GM19467 (cell line): ENCODE measurements around the gene TXLNB.

Experiments used
- ATAC-seq: cut with Tn5 transposase; IDR thresholded peaks from one replicate; pipeline ENCODE4 v1.9.1; 2021; ENCODE audit warnings: mild to moderate bottlenecking, moderate library complexity; ENCODE audit not compliant: unreplicated experiment

TXLNB gene

DNA sequence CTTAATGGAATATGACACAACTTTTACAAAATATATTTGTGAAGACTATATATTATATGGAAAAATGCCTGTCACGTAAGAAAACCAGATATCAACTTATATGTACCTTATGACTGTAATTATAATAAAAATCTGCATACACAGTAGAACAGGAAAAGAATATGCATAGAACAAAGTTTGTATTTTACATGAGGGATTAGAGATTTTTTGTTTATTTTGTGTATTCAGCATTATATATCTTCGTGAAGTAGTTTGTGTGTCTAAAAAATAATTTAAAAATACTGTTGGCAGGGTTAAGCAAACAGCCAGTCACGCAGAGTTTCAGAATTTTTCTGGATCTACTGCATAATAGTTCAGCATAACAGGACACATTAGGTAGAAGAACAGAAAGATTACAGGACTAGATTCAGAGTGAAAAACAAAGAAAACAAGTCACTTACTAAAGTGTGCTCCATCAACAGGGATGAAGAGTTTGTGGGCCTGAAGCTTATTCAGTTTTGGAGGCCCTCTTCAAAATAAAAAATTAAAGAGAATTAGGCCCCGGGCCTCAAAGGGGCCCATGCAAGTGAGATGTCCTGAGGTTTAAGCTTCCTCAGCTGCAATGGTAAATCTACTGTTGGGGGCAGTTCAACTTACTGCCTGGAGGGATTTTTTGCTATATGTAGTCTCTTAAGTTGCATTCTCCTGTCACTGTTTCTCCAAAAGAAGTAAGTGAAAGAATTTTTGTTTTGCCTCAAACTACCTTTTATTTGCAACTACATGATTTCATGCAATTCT, 16.3 kb downstream of the TXLNB start:
- no peak for ATAC-seq

DNA sequence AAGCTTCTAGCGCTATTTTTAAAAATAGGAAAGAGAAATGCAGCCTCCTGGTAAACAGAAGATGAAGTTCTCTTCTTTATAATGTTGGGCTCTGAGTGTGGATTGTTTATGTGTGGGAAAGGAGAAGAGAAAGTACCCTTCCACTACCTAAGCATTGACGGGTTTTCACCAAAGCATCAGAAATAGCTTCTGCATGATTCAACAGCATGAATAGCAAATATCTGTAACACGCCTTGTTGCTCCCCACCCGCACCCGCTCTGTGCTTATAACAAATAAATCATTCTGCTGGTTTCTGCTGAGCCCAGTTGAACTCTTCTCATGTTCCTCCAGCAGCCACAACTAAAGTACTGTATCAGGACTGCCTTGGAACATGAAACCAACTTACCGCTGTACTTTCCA, 20.7 kb downstream of the TXLNB start:
- peak; percentile 68 for ATAC-seq

- ATAC-seq: no peak
Observed at GRCh38 chr6:139270249-139270648, 21.5 kb downstream of the TXLNB start.

DNA sequence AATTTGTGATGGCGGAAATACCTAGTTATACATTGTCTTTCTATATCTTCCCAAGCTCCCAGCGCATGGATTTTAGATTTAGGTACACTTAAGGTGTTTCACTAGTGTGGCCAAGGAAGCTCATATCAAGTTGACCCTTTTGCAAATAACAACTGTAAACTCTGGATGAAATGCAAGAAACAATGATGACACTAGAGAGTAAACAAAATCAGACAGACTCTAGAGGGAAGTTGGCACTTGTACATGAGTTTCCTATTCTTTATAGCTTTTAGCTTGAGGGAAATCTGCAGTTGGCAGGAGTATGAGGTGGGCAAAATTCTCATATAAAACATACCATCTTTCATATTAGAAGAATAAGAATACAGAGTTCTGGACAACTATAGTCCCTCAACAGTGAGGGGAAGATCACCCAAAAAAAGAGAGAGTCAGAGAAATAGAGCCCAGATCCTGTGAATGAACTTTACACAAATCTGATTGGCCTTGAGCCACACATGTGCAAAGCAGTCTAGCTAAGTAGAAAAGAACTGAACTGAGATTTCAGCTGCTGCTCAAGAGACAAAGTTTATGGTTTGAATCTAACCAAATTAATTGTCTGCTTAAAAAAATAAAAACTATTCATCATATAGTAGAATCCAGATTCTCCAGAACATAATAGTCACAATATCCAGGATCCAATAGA, 26.1 kb downstream of the TXLNB start:
- no peak for ATAC-seq

DNA sequence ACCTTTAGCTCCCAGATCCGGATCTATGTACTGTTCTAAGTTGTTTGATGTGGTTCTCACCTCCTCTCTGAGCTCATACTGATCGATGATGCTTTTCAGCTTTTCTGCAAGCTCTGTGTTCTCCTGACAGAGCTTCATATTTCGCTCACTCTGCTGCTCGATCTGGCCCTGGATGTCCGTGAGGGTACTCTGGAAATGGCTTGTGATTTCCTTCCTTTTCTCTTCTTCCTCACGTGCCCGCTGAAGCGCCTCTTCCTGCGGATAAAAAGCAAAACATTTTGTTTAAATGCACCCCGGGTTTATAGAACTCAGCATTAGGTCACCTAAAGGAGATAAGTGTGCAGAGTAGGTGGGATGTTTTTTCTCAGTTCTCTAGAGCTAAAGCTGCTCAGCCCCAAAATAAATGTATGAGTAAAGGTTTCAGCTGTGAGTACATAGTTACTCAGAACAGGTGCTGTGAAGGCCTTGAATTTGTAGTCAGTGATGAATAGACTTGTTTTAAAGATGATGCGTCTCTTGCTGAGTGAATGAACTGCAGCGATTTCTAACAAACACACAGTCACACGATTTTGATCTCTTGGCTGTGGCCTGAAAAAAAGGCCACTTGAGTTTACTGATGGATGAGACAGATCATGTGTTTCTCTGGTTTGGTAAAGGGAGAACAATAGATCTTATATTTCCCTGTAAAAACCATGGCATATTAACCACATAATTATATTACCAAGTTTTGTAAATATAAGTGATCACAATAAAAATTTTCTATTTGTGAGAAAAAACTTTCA, 29.1 kb downstream of the TXLNB start:
- ATAC-seq: peak; percentile 96

DNA sequence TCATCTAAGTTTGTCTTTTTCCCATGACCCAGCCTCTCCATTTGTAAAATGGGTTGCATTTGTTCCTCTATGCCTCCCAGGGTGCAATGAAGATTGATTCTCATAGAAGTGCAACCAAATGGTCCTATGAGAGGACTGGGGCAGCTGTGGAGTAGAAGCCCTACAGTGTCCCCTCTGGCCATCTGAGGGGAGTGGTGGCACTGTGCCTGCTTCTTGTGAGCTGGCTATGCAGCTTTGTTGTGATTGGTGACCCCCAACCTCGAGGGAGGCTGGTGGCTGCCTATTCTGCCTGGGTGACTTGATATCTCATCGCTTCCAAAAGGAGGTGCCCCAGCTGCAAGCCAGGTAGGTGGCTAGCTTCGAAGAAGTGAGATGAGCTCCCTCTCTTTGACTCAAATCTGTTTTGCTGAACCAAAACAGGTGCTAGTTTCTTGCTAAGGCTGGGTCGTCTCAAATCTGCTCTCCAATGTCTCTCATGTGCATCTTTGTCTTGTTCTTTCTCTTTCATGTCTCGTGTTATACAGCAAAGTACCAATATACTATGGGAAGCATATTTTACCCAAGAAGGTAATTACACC, 33.9 kb downstream of the TXLNB start:
- ATAC-seq: no peak

GRCh38 chr6:139257291-139257690, 34.5 kb downstream of the TXLNB start:
- ATAC-seq: no peak

- no peak for ATAC-seq
Observed at GRCh38 chr6:139256087-139256486, 35.7 kb downstream of the TXLNB start.

- no peak for ATAC-seq
Observed at GRCh38 chr6:139254196-139254595, 37.6 kb downstream of the TXLNB start.

- no peak for ATAC-seq
Observed at GRCh38 chr6:139253656-139254055, 38.1 kb downstream of the TXLNB start.

- no peak for ATAC-seq
Observed at GRCh38 chr6:139251691-139252390, 40.0 kb downstream of the TXLNB start.

DNA sequence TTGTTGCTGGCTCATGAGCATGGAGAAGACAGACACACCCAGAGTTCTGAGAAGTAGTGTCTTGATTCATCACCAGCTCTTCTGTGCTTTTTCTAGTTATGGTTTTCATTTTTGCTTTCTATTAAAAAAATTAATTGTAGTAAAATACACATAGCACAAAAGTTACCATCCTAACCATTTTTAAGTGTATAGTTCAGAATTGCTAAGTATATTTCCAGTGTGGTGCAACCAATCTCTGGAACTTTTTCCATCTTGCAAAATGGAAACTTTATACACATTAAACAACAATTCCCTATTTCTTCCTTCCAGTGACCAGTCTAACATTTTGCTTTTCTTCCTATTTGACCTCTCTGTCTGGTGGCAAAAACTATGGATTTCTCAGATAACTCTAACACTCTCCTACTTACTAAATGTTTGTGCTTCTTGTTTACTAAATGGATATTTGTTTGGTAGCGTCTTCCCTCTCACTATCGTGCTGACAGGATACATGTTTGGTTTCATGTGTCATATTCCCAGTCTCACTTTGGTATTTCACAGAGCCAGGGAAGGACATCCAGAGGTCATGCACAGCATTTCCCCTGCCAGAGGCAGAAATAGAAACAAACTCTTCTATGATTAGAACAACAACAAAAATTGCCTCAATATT, 40.6 kb downstream of the TXLNB start:
- ATAC-seq: peak; percentile 33

DNA sequence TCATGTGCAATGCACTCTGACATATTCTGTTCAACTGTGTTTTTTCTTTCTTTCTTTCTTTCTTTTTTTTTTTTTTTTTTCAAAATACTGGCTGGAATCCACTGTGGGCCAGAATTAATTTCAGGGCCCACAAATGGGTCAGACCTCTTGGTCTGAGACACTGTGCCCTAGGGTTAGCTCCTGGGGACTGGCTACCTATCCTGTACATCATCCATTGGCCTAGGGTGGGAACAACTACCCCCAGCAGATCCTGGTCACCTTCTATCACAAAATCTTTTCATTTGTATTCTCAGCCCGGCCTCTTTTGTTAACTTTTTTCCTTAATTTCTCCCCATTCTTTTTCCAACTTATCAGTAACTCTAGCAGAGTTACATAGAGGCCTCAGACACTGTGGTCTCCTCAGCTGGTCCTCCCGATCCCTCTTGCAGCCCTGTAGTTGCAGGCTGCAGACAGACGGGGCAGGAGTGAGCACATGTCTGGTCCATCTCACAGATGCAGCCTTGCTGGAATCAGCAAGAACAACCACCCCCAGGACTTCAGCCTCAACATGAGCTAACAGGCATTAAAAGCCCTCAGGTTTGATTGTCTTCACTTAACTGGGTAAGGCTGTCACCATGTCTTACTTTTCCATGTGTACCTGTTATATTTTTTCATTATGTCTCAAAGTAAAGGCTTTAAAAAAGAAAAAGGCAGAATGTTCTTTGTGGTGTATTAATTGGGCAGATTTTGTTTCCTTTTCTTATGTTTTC, 41.3 kb downstream of the TXLNB start:
- peak; percentile 98 for ATAC-seq

DNA sequence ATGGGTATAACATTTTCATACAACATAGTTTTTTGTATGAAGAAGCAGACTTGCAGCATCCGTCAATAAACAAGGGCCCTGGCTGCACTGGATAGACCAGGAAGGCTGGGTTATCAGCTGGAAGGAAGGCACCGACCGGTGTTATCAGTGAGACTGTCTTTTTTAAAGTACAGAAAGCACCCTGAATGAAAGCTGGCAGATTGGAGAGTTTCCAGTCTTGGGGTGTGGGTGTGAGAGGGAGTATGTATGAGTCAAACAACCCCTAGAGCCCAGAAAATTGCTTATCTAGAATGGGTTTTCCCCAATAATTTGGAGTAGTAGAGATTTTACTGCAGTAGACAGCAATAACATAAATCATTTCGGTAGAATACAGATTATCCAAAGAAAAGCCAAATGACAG, 42.4 kb downstream of the TXLNB start:
- ATAC-seq: no peak

DNA sequence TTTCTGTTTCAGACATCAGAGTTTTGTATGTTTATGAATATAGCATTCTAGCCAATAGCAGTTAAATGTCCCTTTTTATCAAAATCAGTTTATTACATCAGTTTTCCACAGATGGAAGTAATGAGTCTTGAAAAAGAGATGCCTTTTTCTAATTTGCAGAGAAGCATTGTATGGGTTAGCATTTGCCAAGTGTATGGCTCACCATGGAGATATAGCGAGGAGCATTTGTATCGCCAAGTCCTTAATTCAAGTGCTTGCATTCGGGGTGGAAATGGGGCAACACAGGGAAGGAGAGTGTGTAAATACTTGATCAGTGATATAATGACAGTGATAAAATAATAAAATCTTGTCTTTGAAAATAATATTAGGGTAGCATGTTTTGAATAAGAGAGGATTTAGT, 42.9 kb downstream of the TXLNB start:
- no peak for ATAC-seq

DNA sequence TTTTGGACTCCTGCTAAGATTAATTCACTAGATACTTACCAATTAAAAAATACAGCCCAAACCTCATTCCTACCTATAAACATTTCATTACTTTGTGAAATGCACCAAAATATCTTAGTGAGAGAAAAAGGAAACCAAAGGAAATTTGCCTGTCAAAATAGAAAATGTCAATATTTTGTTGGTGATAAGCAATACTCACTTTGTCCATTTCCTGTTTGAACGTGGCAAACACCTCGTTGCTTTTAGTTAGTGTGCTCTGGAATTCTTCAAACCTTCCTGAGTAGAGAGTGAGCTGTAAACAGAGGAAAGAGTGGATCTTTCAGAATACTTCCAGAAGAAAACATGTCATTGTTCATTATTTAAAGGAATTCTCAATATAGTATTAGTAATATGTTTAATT, 44.2 kb downstream of the TXLNB start:
- no peak for ATAC-seq

DNA sequence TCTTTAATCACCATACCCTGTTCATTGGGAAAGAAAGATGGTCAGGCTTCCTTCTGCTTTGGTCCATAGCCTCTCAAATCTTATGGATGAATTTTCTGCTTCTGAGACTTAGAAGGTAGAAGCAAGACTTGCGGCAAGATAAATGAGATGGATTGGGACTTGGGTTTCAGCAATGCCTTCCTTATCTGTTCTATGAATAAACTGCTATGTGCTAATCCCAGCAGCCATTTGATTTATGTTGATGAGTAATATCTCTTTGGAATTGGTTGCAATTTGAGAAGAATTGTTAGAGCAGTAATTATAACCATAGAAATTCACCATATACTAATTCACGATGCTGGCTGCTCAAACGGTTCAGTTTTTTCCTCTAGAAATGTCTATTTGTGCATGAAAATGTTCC, 48.3 kb downstream of the TXLNB start:
- ATAC-seq: no peak

GRCh38 chr6:139242457-139243240, 49.1 kb downstream of the TXLNB start:
- ATAC-seq: no peak
